Measurements from ENCODE around the gene IMMP2L. TPM values are rescaled to one million over a fixed set of nuclear protein-coding genes. Genes with fewer than 3 reads are reported as not detected.

Gene IMMP2L
- total RNA-seq, 4 donors from 2014 or later = 12.4 to 31.7 (median 22.8) TPM

DNA sequence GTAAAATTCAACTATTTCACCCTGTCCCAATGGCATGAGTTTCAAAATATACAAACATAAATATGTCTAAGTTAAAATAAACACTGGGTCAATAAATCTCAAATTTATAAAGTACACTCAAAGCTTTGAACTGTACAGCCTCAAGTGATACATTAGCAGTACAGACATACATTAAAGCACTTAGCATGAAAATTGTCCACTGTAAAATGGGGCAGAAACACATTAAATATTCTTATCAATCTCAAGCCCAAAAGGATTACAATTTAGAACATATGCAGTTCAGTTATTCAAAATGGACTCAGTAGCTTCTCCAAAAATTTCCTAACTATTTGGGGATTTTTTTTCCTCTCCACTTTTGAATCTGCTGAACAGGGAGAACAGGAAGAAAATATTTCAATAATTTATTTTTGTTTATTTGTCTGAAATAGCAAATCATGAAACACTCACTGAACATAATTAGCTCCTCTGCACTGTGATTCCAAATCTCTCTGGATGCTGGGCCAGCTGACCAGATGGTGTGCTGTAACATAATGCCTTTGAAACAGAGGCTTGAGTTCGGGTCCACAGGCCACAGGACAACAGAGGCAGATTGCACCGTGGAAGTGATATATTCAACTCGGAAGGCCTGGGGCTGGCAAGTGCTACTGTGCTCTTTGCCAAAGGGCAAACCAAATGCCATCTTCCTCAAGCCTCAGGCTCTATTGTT is 720.3 kb downstream of the IMMP2L start:
- ATAC-seq (ENCODE audit: low FRiP score) (no peak), DNase-seq (ENCODE audit: low spot score) (no peak)
- TF ChIP-seq, protein P1, sequence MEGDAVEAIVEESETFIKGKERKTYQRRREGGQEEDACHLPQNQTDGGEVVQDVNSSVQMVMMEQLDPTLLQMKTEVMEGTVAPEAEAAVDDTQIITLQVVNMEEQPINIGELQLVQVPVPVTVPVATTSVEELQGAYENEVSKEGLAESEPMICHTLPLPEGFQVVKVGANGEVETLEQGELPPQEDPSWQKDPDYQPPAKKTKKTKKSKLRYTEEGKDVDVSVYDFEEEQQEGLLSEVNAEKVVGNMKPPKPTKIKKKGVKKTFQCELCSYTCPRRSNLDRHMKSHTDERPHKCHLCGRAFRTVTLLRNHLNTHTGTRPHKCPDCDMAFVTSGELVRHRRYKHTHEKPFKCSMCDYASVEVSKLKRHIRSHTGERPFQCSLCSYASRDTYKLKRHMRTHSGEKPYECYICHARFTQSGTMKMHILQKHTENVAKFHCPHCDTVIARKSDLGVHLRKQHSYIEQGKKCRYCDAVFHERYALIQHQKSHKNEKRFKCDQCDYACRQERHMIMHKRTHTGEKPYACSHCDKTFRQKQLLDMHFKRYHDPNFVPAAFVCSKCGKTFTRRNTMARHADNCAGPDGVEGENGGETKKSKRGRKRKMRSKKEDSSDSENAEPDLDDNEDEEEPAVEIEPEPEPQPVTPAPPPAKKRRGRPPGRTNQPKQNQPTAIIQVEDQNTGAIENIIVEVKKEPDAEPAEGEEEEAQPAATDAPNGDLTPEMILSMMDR (IDR thresholded peaks at IDR 0.05) = no peak

DNA sequence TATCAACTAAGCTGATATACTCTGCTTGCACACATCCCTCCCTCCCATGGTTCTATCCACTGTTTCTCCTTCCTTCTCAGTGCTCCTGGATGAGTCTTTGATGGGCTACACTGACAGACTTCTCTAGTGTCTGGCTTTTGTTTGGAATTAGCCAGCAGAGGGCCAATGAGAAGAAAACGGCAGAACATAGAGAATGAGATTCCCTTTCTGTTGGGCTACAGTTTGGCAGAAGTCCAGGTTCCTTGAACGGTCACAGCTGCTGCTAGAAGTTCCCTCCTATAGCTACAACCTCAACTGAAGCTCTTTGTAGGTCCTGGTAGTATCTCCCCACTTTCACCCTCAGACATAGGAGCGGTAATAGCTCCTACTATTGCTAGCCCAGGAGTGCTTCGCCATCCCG is 722.4 kb downstream of the IMMP2L start:
- DNase-seq (ENCODE audit: low spot score) = no peak
- no peak for ATAC-seq (ENCODE audit: low FRiP score)
- TF ChIP-seq, protein P1 (IDR thresholded peaks at IDR 0.05) = no peak

DNA sequence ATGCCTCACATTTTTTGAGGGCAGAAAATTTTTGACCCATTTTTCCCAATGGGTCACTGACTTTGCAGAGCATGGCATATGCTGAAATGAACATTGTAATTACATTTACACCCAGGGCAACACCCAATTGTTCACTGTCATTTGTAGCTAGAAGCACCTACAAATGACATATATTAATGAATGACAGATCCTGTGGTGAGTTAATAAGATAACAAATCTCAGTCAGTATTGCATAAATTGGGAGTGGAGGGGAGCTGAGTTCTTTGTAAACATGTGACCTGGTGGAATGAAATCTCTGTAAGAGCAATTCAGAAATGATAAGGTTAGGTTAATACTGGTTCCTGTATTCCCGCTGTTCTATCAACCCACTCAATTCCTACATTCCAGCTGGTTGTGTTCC is 726.4 kb downstream of the IMMP2L start:
- no peak for DNase-seq (ENCODE audit: low spot score)
- TF ChIP-seq, protein P1 (IDR thresholded peaks at IDR 0.05) = no peak
- ATAC-seq (ENCODE audit: low FRiP score) = no peak

DNA sequence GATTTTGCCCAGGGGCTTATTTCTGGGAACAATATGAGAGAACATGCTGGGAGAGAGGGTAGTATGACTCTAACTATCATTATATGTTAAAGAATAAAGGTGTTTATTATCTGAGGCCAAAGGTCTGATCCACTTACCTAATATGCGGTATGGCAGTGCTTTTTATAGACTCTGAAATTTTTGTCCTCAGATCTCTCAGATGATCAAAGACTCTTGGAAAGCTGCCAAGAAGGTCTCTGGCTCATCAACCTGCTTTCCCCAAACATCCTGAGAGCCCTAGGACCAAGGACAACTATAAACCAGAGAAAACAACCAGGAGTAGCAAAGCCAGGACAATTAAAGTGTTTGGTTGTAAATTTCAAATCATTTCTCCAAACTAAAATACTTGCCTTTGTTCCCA is 727.1 kb downstream of the IMMP2L start:
- ATAC-seq (ENCODE audit: low FRiP score) = no peak
- no peak for DNase-seq (ENCODE audit: low spot score)
- TF ChIP-seq, protein P1 (IDR thresholded peaks at IDR 0.05) = no peak

DNA sequence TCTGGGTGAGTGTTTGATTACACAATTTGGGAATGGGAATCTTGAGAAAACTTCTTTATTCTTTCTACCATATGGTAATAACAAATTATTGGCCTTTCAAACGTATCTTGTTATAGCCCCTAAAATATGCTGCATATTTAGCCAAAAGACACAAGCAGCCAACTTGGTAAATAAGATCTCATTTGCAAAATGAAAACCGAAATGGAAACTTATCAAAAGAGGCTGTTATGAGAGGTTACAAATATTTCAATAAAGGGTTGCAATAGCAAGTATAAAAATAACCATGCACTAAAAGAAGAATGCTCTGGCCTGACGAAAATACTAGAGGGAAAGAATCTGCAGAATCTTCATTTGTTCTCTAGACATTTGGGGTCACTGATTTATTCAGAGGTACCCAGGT is 730.9 kb downstream of the IMMP2L start:
- TF ChIP-seq, protein P1 (IDR thresholded peaks at IDR 0.05) = no peak
- ATAC-seq (ENCODE audit: low FRiP score) = no peak
- DNase-seq (ENCODE audit: low spot score) = no peak

DNA sequence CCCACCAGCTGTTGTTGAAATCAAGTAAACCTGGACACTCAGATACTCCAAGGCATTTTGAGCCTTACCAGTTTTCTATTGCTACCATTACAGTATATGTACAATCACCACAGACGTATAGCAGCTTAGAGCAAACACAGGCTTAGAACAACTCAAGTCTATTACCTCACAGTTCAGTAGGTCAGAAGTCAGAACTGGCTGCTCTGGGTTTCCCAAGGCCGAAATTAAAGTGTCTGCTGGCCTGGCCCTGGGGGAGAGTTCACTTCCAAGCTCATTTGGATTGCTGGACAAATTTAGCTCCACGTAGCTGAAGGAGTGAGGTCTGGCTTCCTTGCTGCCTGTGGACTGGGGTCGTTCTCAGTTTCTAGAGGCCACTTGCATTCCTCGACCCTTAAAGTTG is 731.5 kb downstream of the IMMP2L start:
- ATAC-seq (ENCODE audit: low FRiP score) (no peak), DNase-seq (ENCODE audit: low spot score) (no peak)
- TF ChIP-seq, protein P1 (IDR thresholded peaks at IDR 0.05) = no peak

DNA sequence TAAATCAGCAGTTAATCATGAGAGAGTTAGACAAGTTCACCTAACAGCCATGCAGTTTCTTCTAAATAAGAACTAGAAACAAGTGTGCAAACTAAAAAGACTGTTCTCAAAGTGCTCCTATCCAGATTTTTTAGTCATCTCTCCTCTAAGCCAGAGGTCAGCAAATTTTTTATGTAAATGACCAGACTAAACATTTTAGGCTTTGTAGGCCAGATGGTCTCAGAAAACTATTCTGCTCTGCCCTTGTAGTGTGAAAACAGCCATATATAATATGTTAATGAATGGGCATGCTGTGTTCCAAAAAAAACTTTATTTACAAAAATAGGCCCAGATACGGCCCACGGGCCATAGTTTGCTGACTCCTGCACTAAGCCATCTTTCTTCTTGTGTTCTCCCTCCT is 734.4 kb downstream of the IMMP2L start:
- TF ChIP-seq, protein P1 (IDR thresholded peaks at IDR 0.05) = no peak
- DNase-seq (ENCODE audit: low spot score) (no peak), ATAC-seq (ENCODE audit: low FRiP score) (no peak)
